ENCODE measurements around the gene TTR.

The TTR gene

DNA sequence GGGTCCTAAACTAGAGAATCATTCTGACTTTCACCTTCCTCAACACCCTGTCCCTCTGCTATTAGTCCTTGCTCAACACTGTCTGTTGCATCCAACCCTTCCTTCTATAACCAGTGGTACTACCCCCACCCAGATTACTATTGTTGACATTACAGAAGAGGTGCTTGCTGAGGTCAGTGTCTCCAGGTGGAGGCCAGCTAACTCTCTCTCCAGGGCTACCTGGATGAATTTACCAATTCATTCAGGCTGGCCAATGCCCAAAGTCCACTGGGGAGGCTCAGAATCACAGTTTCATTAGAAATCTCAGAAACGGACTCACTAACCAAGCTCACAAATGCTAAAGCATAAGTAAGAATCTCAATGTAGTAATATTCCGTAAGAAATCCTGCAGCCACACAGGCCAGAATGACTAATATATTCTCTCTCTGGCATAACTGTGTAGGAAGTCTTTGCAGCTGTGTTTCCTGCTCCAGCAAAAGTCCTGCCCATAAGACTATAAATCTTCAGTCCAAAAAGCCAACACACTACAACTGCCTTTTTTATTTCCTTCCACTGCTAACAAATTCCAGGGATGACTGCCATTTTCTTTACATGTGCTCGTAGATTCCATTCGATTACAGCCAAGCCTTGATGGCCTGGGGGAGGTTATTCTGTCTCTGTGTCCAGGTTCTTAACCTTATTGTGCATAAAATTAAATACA lies 10.0 kb upstream of the TTR start:
- DNase-seq: no peak

DNA sequence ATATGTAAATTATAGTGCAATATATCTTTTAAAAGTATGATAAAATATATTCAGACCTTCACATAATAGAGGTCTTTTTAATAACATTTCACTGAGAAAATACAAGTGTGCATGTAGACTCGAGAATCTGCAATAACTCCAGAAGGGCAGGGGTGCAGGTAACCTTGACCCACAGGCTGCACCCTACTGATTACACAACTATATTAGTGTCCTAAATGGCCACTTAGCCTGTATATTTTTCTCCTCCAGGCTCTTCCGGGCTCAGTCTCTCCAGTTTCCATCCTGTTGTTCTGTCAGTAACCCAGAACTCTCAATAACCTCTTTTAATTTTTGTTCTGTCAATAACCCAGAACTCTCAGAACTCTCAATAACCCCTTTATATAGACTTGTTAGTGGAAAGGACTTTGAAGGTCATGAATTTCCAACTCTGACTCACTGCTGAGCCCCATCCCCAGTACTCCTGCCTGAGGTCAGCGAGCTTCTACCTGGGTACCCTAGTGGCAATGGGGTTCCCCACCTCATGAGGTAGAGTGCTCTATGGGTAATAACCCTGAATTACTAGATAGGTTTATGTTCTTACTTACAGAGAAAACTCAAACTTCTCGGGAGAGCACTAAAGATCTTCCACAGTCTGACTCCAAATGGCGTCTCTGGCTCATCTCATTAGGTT lies 8.4 kb upstream of the TTR start:
- DNase-seq: no peak

DNA sequence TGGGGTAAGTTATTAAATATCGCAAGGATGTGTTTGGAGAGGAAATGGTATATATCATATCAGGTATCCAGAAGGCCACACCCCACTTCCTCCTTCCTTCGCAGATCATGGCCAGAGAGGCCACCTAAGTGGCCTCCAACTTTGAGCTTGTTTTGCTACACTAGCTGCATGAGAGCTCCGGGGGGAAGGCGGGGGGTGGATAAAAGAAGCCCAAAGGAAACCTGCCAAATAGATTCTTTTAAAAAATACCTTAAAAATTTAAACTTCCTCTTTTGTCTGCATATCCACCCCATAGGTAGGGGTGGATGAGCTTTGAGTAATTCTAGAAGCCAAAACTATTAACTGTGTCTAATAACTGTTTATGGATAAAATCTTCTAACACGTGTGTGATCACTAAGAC lies 5.7 kb upstream of the TTR start:
- no peak for DNase-seq

DNA sequence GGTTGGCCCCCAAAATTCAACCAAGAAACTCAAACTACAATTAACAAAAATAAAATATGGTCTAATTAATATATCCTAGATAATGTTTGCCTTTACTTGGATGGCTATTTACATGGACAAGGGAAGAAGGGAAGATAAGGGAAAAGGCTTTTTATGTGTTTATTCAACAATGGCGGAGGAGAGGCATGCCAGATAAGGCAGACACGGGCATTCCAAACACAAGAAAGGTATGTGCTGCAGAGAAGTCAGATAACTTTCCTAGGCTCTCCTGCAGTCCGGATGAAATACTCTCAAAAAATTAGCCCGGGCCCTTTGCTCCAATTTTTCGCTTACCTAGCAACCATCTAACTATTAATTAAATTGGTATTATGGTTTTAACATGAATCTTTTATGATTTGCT lies 5.1 kb upstream of the TTR start:
- DNase-seq: no peak

DNA sequence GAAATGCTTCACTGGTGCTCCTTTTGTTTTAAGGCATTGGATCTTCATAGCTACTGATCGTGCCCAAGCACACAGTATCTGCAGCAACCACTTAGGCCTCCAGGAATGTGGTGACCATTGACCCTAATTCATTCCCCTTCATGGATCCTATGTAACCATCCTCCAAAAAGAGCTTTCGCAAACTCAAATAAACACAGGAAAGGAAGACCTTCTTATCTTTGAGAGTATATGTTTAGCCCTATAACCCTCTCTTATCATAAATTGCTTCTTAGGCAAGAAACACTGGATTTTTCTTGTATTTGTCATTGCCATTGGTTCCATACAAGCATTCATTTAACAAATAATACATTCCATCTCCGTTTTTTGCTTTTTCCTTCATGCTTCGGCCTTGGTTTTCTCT lies 4.1 kb upstream of the TTR start:
- no peak for DNase-seq

DNA sequence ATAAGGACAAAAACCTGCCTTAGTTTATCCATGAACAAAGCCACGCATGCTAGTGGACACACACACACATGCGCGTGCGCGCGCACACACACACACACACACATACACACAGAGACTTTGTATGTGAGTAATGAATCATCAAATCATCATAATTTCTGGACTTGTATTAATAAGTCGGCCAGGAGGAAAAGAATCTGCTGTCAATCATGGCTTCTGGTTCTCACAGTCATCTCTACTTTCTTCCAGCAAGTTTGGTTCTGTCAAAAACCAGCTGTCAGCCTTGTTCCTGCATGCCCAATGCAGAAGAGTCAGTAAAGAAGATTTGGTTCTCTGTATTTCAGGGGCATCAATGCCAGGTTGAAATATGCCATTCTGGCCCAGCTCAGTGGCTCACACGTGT lies 1.1 kb upstream of the TTR start:
- no peak for DNase-seq

DNA sequence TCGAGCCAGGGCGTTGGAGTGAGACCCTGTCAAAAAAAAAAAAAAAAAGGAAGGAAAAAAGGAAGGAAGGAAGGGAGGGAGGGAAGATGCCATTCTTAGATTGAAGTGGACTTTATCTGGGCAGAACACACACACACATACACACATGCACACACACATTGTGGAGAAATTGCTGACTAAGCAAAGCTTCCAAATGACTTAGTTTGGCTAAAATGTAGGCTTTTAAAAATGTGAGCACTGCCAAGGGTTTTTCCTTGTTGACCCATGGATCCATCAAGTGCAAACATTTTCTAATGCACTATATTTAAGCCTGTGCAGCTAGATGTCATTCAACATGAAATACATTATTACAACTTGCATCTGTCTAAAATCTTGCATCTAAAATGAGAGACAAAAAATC lies 564 bp upstream of the TTR start:
- DNase-seq: no peak

DNA sequence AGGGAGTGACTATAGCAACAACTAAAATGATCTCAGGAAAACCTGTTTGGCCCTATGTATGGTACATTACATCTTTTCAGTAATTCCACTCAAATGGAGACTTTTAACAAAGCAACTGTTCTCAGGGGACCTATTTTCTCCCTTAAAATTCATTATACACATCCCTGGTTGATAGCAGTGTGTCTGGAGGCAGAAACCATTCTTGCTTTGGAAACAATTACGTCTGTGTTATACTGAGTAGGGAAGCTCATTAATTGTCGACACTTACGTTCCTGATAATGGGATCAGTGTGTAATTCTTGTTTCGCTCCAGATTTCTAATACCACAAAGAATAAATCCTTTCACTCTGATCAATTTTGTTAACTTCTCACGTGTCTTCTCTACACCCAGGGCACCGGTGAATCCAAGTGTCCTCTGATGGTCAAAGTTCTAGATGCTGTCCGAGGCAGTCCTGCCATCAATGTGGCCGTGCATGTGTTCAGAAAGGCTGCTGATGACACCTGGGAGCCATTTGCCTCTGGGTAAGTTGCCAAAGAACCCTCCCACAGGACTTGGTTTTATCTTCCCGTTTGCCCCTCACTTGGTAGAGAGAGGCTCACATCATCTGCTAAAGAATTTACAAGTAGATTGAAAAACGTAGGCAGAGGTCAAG lies 955 bp downstream of the TTR start:
- DNase-seq: no peak

DNA sequence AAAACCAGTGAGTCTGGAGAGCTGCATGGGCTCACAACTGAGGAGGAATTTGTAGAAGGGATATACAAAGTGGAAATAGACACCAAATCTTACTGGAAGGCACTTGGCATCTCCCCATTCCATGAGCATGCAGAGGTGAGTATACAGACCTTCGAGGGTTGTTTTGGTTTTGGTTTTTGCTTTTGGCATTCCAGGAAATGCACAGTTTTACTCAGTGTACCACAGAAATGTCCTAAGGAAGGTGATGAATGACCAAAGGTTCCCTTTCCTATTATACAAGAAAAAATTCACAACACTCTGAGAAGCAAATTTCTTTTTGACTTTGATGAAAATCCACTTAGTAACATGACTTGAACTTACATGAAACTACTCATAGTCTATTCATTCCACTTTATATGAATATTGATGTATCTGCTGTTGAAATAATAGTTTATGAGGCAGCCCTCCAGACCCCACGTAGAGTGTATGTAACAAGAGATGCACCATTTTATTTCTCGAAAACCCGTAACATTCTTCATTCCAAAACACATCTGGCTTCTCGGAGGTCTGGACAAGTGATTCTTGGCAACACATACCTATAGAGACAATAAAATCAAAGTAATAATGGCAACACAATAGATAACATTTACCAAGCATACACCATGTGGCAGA lies 3.6 kb downstream of the TTR start:
- DNase-seq: no peak

DNA sequence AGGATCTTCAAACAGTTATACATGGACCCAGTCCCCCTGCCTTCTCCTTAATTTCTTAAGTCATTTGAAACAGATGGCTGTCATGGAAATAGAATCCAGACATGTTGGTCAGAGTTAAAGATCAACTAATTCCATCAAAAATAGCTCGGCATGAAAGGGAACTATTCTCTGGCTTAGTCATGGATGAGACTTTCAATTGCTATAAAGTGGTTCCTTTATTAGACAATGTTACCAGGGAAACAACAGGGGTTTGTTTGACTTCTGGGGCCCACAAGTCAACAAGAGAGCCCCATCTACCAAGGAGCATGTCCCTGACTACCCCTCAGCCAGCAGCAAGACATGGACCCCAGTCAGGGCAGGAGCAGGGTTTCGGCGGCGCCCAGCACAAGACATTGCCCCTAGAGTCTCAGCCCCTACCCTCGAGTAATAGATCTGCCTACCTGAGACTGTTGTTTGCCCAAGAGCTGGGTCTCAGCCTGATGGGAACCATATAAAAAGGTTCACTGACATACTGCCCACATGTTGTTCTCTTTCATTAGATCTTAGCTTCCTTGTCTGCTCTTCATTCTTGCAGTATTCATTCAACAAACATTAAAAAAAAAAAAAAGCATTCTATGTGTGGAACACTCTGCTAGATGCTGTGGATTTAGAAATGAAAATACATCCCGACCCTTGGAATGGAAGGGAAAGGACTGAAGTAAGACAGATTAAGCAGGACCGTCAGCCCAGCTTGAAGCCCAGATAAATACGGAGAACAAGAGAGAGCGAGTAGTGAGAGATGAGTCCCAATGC lies 4.6 kb downstream of the TTR start:
- no peak for DNase-seq

DNA sequence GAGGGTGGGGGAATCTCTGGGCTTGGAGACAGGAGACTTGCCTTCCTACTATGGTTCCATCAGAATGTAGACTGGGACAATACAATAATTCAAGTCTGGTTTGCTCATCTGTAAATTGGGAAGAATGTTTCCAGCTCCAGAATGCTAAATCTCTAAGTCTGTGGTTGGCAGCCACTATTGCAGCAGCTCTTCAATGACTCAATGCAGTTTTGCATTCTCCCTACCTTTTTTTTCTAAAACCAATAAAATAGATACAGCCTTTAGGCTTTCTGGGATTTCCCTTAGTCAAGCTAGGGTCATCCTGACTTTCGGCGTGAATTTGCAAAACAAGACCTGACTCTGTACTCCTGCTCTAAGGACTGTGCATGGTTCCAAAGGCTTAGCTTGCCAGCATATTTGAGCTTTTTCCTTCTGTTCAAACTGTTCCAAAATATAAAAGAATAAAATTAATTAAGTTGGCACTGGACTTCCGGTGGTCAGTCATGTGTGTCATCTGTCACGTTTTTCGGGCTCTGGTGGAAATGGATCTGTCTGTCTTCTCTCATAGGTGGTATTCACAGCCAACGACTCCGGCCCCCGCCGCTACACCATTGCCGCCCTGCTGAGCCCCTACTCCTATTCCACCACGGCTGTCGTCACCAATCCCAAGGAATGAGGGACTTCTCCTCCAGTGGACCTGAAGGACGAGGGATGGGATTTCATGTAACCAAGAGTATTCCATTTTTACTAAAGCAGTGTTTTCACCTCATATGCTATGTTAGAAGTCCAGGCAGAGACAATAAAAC lies 6.5 kb downstream of the TTR start:
- DNase-seq: no peak

DNA sequence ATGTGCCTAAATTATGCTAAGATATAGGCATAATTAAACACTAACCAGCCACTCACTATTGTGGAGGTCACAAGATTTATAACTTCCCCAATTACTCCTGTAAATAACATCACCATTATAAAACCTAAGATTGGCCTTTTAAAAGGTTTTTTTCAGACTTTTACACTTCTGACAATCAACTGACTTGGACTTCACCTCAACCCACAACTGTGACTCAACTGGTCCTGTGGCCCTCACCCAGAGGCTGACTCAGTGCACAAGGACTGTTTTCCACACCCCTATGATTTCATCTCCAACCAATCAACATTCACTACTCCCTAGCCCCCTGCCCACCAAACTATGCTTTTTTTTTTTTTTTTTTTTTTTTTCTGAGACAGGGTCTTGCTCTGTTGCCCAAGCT lies 11.6 kb downstream of the TTR start:
- no peak for DNase-seq

DNA sequence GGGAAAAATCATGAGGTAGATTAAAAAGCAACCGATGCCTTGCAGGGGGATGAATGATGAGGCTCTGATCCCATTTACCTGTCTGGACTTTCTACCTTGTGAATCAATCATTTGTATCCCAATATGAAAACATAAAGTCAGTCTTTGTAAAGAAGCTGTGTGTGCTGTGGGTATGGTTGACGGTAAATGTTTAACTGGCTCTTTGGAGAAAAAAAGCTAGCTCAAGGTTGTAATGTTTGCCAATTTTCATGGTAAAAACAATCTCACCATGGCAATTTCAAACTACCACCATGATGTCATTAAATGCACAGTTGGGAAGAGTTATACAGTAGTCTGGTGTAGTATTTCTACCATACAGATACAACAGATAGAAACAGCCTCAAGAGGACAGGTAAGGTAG lies 14.6 kb downstream of the TTR start:
- no peak for DNase-seq

DNA sequence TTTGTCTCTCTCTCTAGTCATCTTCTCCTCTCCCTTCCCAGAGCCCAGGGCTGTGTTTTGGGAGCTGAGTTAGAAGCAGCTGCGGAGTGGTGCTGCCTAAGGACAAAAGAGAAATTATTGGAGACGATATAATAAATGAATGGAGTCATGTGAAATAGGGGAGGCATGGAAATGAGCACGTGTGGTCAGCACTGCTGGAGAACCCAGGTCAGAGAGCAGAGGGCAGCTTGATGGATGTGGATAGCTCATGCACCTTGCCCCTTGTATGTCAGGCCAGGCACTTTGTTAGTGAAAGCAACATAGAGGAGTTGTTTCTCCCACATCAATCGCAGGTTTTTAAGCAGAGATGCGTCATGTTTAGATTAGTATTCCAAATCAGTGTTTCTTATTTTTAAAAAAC lies 15.7 kb downstream of the TTR start:
- DNase-seq: no peak

DNA sequence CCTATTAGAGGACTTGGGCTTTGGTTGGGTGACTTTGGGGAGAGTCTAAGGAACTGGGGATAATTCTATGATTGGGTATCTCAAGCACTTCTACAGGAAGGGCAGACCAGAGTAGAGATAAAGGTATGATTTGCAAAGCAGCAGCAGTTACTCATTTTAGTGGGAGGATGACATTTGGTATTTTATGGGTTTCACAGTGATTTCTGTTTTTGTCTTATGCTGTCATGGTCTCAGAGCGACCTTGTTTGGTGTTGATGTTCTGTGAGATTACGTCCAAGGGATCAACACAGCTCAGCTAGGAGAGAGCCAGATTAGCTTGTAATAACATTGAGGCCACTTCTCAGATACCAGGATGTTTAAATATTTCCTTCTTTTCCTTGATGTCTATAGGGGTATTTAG lies 18.2 kb downstream of the TTR start:
- no peak for DNase-seq

DNA sequence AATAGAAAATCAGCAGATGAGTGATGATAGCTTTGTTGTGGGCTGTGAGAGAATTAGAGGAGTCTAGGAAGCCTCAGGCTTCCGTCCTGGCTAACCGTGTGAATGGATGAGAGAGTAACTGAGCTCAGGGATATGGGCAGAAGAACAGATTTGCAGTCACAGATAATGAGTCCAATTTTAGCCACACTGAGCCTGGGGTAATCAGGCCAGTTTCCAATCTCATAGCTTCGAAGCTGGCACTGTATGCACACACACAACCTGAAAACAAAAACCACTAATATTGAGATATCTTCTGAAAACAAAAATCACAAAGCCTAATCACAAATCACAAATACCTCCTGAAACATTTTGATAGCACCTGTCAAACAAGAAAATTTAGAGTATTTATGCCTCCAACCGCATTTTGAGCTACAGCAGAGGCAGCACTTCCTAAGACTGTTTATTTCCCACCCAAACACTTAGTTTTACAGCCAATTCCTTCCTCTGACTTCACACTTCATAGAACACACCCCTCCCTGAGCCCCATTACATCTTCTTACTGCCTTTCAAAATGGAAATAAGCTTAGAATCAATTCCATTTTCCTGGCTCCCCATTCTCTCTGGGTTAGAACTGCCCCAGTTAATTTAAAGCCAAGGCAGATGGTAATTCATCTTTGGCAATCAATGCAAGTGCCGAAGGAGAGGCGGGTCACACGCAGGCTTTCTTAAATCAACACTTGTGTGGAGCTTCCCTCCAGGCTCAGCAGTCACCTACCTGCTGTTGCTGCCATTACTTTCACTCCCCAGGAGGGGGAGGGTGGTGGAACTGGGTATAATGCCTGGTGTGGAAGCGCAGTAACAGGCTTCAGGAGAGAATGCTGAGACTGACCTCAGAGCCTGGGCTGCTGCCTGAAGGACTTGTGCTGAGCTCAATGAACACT lies 18.9 kb downstream of the TTR start:
- no peak for DNase-seq

DNA sequence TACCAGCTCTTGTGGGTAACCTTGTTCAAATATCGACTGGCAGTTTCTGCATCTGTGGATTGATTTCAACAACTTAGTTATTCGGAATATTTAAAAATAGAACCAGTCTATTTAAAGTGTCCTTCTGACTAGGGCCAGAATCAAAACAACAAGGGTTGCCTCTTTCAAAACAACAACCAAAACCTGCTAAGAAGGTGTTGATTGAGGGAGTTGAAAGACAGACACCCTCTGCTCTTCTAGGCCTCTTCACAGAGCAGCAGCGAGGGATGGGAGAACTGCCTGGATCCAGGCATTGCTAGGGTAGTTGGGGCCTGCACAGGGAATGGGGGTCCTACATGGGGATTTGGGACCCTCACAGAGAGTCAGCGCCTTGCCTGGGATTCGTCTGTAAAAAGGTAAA lies 19.8 kb downstream of the TTR start:
- DNase-seq: no peak

DNA sequence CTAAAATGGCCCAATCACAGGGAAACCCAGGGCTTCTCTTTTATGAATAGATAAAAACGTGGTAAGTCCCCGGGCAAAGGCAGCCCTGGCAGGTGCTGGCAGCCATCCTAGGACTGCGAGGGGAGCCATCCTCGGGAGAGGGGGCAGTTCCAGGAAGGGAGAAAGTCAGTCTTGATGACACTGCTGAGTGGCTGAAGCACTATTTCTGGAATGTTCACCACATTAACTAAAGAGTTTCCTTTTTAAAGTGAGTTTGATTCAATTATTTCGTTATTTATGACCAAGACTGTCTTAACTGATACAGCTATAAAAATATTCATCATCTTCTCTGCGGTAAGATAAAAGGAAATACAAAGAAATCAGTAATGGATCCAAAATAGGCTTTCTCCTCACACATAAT lies 20.4 kb downstream of the TTR start:
- DNase-seq: no peak

DNA sequence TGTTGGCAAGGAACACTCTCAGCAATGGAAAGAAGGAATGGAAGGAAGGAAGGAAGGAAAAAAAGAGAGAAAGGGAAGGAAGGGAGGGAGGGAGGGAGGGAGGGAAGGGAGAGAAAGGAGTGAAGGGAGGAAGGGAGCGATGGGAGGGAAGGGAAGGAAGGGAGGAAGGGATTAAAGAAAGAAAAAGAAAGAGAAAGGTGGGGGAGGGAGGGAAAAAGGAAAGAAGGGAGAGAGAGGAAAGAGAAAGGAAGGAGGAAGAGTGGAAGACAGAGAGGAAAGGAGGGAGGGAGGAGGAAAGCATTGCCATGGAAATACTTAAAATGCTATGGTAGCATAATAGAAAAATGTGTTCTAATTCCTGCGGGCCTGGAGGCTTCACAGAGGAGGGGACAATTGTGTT lies 22.4 kb downstream of the TTR start:
- DNase-seq: no peak

DNA sequence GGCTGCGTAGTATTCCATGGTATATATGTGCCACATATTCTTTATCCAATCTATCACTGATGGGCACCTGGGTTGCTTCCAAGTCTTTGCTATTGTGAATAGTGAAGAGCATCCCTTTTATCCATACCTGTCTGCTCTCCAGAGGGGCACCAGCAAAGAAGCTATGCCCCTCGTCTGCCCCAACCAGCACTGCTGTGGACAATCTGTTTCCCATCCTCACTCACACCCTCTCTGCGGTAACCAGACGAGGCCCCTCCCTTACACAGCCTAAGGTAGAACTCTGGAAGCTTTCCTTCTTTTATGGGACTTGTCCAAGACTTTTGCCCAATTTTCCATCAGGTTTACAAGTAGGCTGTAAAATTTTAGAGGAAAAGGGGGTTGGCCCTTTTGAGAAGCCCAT lies 24.9 kb downstream of the TTR start:
- DNase-seq: no peak

DNA sequence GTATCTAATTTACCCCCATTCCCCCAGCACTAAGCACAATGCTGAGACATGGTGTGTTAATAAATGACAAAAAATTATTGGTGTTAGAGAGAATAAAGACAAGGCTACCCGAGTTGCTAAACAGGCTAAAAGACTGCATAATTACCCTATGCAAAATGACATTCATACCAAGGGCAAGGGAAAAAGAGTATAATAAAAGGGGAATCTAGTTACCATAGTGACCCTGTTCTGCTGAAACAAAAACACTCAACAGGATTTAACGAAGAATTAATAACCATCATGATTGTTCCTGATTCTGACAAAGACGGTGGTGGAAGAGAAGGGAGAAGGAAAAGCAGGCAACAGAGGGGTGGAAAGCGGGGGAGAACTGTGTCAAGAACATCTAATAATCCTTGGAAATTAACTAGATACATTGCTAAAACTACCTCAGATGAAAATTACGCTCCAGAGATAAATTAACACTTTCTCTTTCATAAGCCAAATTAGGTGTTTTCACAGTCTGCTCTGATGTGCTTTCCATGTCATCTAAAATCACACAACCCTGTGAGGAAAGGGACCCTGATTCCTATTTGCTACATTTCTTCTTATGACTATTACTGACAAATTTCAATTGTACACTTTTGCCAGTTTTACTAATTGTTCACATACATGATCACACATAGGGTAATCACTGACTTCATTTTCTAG lies 25.5 kb downstream of the TTR start:
- DNase-seq: no peak

Measured in activated CD4-positive, CD25-positive, alpha-beta regulatory T cell treated with anti-CD3 and anti-CD28 coated beads, Interleukin-2, amount 50 U/mL, for 72 hours (primary cell).